Raji (cell line): Measurements from ENCODE around the gene RSBN1.
A peak's percentile ranks its signal among the peaks of the same experiment; 100 is the strongest.

Source experiments
- POLR2A ChIP-seq: IDR thresholded peaks from 2 replicates; pipeline ENCODE4 v1.6.1; 2011; ENCODE audit warnings: low read depth, low read length, control low read depth; ENCODE audit not compliant: insufficient read depth

The RSBN1 gene

DNA sequence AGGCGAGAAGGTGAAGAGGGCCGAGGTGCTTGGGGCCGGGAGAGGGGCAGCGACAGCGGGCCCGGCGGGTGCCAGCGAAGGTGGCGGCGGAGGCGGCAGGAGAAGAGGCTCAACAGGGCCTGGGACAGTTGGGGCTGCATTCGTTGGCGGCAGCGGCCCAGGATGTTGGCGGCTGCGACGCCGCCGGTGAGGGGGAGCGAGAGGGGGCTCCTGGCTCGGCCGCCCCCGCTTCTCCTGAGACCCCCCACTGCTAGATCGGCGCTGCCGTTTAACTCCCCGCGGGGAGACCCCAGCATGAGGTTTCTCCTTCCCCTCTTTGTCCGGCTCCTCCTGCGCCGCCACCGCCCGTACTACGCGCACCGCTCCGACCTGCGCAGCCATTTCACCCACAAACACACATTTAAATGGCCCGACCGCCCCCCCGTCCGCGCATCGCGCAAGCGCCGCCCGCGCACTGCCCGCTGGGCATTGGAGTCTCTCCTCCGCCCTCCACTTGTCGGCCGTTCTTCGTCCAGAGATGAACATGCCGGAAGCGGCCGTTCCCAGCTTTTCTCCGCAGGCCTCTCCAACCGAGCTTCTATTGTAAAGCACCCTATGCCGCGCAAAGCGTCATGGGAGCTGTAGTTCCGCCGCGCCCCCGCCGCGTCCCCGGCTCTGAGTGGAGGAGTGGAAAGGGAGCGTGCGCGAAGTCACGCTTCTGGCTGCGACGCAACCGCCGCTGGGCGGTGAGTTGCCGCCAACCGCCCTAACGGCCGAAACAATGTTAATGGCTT lies at the start of gene RSBN1:
RSBN1 (minus strand) TSS at position 589 of the 773 bp plus-strand sequence; CDS start at position 525, 64 bp downstream.
- TF ChIP-seq POLR2A = peak; percentile 79

DNA sequence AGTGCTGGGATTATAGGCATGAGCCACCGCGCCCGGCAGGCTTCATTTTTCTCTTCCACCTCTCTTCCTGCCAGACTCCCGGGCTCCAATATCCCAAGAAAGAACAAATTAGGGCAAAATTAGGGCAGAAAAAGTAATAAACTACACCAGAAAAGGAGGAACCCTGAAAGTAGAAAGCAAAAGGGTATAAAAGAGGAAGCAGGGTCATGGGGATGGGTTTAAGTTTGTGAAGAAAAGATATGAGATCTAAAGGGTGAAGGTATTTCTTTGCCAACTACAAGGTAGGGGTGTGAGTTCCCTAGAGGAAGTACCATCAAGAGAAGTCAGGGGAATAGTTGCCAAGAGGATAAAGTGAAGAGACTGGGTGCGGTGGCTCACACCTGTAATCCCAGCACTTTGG lies 49.4 kb upstream of the RSBN1 start:
- no peak for TF ChIP-seq POLR2A

DNA sequence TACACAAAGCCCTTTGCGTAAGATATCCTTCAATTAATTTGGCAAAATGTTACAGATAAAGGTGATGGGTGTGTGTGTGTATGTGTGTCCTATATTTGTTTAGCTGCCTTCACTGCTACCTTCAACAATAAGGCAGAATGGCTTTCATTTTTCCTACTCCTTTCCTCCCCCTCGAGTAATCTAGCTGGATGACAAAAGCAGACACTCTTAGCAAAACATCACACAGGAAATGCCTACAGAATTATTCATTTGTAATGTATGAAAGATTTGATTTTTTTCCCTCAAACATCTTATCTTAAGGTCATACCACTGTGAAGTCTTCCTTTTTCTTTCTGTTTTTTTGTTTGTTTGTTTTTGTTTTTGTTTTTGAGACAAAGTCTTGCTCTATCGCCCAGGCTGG lies 48.6 kb upstream of the RSBN1 start:
- no peak for TF ChIP-seq POLR2A

DNA sequence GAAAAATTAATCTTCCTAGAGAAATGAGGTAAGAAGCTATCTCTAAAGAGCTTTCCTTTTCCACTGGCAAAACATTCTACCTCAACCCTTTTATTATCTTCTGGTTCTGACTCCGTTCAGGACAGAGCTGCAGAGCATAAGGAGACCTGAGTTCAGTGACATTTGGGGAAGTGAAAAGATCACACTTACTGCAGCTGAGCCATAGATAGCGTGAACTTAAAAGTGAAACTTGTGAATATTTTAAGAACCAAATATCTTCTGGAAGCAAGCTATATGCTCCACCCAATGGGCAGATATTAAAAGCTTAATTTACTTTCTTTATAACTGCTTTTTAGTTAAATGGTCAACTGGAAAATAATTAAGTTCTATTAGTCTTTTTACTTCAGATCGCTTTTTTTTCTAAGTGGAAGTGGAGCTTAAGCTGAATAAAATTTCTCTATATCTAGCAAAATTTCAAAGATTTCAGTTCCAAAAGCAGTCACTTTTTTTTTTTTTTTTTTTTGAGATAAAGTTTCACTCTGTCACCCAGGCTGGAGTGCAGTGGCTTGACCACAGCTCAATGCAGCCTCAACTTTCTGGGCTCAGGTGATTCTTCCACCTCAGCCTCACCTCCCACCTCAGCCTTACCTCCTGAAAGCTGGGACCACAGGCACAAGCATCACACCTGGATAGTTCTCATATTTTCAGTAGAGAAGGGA lies 47.4 kb upstream of the RSBN1 start:
- TF ChIP-seq POLR2A = no peak

DNA sequence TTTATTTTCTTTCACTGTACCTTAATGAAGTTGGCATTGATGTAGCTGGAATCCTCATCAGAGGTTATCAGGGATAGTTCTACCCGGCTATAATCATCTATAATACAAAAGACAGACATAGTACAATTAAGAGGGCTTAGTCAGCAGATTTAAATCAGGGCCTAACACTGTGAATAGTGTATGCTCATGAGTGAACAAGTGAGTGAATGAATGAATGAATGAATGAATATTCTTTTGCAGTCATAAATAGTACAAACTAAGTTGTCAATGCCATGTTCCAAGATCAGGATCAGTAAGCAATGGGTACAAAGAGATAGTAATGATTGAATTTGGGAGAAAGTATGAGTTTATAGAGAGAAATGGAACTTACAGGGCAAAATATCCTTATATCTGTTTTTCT lies 46.7 kb upstream of the RSBN1 start:
- no peak for TF ChIP-seq POLR2A

DNA sequence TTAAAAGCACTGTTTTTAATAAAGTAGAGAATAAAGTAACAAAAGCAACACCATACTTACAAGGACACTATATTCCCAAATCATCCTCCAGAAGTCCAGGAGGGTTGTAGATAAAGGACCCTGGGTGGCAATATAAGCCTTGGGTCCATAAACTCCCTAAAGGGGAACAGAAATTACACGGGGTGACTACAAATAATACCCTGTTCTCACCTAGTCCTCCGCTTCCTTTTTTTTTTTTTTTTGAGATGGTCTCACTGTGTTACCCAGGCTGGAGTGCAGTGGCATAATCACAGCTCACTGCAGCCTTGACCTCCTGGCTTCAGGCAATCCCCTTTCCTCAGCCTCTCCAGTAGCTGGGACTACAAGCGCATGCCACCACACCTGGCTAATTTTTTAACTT lies 46.1 kb upstream of the RSBN1 start:
- TF ChIP-seq POLR2A = no peak

DNA sequence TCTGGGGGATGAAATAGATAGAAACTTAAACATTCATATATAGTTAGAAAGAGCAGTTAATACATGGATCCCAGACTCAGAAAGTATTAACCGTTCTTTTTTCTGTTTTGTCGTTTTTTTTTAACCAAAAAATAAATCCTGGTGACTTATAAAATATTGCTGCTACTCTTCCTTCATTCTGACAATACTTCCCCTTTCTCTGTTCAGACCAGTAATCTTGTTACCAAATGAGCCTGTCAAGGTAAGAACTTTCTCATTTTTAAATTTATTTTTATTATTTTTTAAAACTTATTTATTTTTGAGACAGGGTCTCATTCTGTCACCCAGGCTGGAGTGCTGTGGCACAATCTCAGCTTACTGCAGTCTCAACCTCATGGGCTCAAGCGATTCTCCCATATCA lies 45.5 kb upstream of the RSBN1 start:
- no peak for TF ChIP-seq POLR2A

DNA sequence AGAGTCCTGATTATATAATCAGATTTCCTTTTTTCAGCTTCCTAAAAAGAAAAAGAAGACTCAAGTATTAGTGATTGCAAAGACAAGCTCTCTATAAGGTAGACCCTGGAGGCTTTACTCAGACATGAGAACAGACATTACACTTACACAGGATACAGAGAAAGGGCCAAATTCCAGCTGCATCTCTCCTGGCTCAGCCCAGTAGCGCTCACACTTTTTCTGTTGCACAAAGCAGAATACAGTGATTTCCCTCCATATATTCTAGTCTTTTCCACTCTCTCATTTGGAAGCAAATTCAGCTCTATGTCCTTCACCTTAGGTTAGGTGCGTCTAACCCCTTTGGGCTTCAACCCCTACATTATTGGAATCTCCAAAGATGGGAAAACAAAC lies 44.1 kb upstream of the RSBN1 start:
- TF ChIP-seq POLR2A = no peak

DNA sequence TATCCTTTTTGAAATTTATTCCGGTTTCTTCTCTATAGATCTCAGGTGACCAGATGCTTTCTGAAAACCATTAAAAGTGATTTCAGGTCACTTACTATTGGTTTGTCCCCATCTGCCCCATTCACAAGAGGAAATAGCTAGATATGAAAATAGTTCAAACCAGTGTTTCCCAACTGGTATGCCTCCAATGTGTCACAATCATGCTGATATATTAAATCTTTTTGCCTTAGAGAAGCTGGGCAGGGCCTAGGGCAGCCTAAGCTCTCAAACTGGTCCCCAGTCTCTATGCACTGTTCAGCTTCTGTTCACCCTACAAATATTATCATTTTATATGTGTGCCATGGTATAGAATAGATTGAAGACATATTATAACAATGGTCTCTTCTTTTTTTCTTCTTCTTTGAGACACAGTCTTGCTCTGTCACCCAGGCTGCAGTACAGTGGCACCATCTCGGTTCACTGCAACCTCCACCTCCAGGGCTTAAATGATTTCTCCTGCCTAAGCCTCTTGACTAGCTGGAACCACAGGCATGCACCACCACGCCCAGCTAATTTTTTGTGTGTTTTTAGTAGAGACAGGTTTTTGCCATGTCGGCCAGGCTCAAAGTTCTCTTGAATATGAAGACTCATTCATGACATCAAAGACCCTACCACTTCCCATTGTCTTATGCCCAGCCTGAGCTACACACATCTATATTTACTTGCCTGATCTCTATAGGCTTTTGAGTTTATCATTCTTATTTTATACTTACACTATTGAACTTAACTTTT lies 43.5 kb upstream of the RSBN1 start:
- TF ChIP-seq POLR2A = no peak

DNA sequence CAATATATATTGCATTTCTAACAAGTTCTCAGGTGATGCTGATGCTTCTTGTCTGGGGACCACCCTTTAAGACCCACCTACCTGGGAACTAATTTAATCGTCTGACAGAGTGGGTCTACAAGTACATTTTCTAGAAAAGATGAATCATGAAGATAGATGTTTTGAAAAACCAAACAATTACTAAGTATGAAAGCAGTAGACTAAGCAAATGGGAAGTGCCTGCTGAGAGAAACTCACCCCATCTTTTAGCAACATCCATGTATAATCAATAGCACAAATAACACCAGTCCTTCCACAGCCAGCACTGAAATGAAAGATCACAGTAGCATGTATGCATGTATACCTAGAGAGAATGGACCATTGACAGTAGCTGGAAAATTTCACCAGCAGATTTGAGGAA lies 42.0 kb upstream of the RSBN1 start:
- no peak for TF ChIP-seq POLR2A

DNA sequence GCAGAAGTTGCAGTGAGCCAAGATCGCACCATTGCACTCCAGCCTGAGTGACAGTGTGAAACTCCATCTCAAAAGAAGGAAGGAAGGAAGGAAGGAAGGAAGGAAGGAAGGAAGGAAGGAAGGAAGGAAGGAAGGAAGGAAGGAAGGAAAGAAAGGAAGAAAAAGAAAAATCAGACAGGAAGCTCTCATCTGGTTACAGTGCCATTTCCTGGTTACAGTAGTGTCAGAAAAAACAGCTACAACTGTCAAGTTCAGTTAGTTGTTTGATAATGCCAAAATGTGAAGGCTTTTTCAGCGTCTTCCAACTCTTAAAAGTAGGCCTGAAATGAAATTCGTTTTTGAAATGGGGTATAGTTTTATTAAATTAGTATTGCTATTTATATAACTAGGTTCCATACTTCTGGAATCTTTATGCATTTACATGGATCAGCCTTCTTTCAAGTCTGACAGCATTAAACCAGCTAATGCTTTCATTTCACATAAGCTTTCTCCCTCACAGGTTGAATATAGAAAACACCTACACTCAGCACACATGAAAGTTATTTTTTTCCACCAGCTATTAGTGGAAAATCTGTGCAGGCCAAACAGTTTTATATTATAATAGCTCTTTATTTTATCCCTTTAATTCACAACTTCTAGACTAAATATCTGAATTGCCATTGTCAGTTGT lies 38.0 kb upstream of the RSBN1 start:
- no peak for TF ChIP-seq POLR2A

DNA sequence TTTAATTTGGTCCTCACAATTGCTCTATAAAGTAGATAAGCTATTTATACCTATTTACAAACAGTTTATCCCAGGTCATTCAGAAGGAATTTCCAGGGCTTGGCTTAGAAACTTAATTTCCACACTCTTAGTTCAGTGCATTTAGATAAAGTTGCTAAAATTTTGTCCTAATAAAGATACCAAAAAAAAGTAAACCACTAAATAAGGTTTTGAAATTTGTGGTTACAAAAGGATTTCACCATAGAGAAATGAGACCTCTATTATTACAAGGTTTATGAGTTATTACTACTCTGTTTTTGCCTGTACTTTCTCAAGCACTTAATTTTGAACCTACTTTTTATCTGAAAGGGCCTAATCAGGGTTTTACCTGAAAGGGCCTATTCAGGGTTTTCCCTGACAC lies 36.8 kb upstream of the RSBN1 start:
- TF ChIP-seq POLR2A = no peak

DNA sequence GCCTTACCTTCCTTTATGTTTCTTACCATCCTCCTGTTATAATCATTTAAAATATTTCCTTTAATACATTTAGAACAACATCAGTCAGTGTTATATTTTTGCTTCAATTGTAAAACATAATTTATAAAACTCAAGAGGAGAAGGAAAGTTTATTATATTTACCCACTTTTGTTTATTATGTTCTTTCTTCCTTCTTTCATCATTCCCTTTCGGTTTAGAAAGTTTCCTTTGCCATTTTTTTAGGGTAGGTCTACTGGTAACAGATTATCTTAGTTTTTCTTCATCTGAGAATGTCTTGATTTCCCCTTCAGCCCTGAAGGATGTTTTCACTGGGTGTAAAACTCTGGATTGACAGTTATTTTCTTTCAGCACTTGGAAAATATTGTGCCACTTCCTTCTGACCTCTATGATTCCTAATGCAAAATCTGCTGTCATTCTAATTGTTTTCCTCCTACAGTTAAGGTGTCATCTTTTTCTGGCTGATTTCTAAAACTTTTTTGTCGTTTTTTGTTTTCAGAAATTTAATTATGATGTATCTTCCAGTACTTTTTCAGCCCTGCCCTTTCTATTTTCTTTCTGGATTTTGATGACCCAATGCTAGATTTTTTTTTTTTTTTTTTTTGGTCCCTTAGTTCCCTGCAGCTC lies 34.2 kb upstream of the RSBN1 start:
- no peak for TF ChIP-seq POLR2A

DNA sequence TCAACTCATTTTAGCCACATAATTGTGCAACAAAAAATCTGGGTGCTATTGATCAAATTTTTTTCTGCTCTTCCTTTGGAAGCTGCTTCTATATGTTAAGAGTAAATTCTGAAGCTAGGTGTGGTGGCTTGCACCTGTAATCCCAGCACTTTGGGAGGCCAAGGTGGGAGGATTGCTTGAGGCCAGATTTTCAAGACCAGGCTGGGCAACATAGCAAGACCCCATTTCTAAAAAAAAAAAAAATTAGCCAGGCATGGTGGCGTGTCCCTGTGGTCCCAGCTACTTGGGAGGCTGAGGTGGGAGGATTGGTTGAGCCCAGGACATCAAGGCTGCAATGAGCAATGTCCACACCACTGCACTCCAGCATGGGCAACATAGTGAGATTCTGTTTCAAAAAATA lies 24.3 kb upstream of the RSBN1 start:
- TF ChIP-seq POLR2A = no peak
